Measurements from ENCODE around the gene C13orf42. TPM values are rescaled to one million over a fixed set of nuclear protein-coding genes. Genes with fewer than 3 reads are reported as not detected.

C13orf42 gene
- total RNA-seq, 2 donors from 2014 or later, result not detected

GRCh38 chr13:51058461-51059167 is 52.5 kb downstream of the C13orf42 start:
- Histone ChIP-seq H3K27ac (no peak overlapping the region), H3K27me3 (no peaks in the 10 kb centered on the region), H3K4me1 (no peaks in the 10 kb centered on the region), H3K36me3 (replicated peaks in 1 of 2; ENCODE audit: insufficient read depth in 1 of 2, low read depth in 2 of 2) (no peaks in the 10 kb centered on the region), H3K4me3 (no peak overlapping the region), H3K9me3 (no peaks in the 10 kb centered on the region)
- intact Hi-C loops (cut with DNase I), result no loop called here
- TF ChIP-seq, protein P1, sequence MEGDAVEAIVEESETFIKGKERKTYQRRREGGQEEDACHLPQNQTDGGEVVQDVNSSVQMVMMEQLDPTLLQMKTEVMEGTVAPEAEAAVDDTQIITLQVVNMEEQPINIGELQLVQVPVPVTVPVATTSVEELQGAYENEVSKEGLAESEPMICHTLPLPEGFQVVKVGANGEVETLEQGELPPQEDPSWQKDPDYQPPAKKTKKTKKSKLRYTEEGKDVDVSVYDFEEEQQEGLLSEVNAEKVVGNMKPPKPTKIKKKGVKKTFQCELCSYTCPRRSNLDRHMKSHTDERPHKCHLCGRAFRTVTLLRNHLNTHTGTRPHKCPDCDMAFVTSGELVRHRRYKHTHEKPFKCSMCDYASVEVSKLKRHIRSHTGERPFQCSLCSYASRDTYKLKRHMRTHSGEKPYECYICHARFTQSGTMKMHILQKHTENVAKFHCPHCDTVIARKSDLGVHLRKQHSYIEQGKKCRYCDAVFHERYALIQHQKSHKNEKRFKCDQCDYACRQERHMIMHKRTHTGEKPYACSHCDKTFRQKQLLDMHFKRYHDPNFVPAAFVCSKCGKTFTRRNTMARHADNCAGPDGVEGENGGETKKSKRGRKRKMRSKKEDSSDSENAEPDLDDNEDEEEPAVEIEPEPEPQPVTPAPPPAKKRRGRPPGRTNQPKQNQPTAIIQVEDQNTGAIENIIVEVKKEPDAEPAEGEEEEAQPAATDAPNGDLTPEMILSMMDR (IDR thresholded peaks at IDR 0.05), result no peak
- no peak for TF ChIP-seq POLR2A (IDR thresholded peaks at IDR 0.05)
- DNase-seq (no peak), ATAC-seq (no peak)
- 67 to 74% methylated on average over 6 of the region's 6 CpGs for WGBS, 2 donors

DNA sequence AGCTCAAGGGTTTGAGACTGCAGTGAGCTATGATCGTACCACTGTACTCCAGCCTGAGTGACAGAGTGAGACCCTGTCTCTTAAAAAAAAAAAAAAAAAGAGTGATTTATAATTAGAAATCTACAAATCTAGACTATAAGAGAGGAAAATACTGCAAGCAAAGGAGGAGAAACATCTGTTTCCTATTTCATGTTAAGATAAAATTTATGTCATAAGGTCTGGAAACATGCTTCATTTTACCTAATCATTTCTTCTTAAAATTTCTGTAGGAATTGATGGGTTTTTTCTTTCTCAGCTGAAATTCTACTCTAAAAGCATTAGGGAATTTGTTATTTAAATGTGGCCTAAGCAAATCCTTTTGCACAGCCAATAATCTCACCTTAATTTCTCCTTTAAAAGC is 53.2 kb downstream of the C13orf42 start:
- no peak for DNase-seq
- Histone ChIP-seq H3K36me3 (replicated peaks in 1 of 2; ENCODE audit: insufficient read depth in 1 of 2, low read depth in 2 of 2) (no peaks in the 10 kb centered on the region), H3K4me3 (no peak overlapping the region), H3K27me3 (no peaks in the 10 kb centered on the region), H3K9me3 (no peaks in the 10 kb centered on the region), H3K4me1 (no peaks in the 10 kb centered on the region), H3K27ac (no peak overlapping the region)
- no peak for TF ChIP-seq POLR2A (IDR thresholded peaks at IDR 0.05)
- TF ChIP-seq, protein P1 (IDR thresholded peaks at IDR 0.05), result no peak
- 84 to 88% methylated on average over 1 of the region's 1 CpG for WGBS, 2 donors
- ATAC-seq, result no peak
- intact Hi-C loops (cut with DNase I), result no loop called here

DNA sequence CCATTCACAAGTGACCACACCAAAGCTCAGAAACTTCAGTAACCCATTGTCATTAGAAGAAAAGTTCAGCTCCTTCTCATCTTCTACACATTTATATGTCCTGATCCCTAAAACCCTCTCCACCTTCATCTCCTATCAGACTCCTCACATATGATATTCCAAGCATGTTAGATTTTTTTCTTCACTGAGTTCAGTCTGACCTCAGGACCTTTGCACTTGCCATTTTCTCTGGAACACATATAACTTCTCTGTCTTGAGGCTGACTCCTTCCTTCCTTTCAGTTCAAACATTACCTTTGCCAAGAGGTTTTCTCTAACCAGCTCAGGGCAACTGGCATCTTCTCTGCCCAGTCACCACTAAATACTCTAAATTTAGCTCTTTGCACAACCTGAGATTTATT is 54.1 kb downstream of the C13orf42 start:
- Histone ChIP-seq H3K36me3 (replicated peaks in 1 of 2; ENCODE audit: insufficient read depth in 1 of 2, low read depth in 2 of 2) (no peaks in the 10 kb centered on the region), H3K4me1 (no peaks in the 10 kb centered on the region), H3K27me3 (no peaks in the 10 kb centered on the region), H3K4me3 (no peak overlapping the region), H3K27ac (no peak overlapping the region), H3K9me3 (no peaks in the 10 kb centered on the region)
- ATAC-seq (no peak), DNase-seq (no peak)
- intact Hi-C loops (cut with DNase I), result no loop called here
- TF ChIP-seq, protein P1 (IDR thresholded peaks at IDR 0.05), result no peak
- TF ChIP-seq POLR2A (IDR thresholded peaks at IDR 0.05), result no peak

- no peak for TF ChIP-seq POLR2A (IDR thresholded peaks at IDR 0.05)
- TF ChIP-seq, protein P1 (IDR thresholded peaks at IDR 0.05), result no peak
- H3K27me3 ChIP-seq, result no peaks in the 10 kb centered on the region
- no peak overlapping the region for H3K27ac ChIP-seq
- WGBS, 2 donors, result 53 to 55% methylated on average over 3 of the region's 3 CpGs
- no peak for DNase-seq
- intact Hi-C loops (cut with DNase I), result no loop called here
- ATAC-seq, result no peak
- no peaks in the 10 kb centered on the region for H3K36me3 ChIP-seq (replicated peaks in 1 of 2; ENCODE audit: insufficient read depth in 1 of 2, low read depth in 2 of 2)
- no peak overlapping the region for H3K4me3 ChIP-seq
- H3K9me3 ChIP-seq, result no peaks in the 10 kb centered on the region
- peaks cover 3% of the 10 kb centered on the region for H3K4me1 ChIP-seq
These were observed 58.5 kb downstream of the C13orf42 start for GRCh38 chr13:51052581-51052980.
